ENCODE measurements around the gene ZNRF2.
"Not testable (repeated sequence)": the region's sequence is repeated elsewhere in the genome, so short reads cannot be mapped to it uniquely, and the experiment has no call there.

The ZNRF2 gene

GRCh38 chr7:30363778-30364563, 79.6 kb downstream of the ZNRF2 start:
- DNase-seq: no peak

GRCh38 chr7:30364773-30365172, 80.4 kb downstream of the ZNRF2 start:
- DNase-seq: no peak

- no peak for DNase-seq
Measured at GRCh38 chr7:30365621-30366020, 81.2 kb downstream of the ZNRF2 start.

DNA sequence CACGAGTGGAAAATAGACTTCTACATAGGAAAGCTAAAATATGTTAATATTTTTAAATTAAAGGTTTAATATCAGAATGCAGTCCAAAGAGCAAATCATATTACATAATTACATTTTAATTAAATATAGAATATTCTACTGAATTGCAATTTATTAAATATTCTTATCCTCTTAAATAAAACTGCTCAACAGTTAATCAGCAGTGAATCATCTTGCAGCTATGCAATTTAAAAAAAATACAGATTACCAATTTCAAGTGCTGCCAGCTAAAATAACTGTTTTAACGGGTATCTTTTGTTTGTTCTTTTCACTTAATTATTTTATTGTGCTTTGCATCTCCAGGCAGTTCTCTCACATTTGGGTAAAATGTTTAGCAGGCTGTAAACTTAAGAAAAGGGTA, 82.2 kb downstream of the ZNRF2 start:
- no peak for DNase-seq

- DNase-seq: no peak
Measured at GRCh38 chr7:30367561-30367960, 83.2 kb downstream of the ZNRF2 start.

DNA sequence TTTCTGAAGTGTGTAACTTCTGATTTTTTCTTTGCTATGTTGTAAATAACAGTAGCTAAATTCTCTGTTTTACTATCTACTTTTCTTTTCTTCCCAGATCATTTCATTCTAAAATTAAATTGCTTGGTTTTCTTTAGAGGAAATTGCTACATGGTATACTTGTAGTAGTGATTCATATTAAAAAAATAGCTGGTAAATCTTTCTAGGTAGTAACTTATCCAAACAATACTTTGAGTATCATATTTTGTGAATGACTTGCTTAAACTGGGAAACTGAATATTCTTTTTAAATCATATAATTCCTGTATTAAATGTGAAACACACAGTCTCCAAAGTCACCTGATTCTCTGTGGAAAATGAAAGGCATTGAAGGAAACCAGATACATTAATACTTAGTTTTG, 85.5 kb downstream of the ZNRF2 start:
- no peak for DNase-seq

- no peak for DNase-seq
Measured at GRCh38 chr7:30371321-30371720, 86.9 kb downstream of the ZNRF2 start.

GRCh38 chr7:30378275-30378674, 93.9 kb downstream of the ZNRF2 start:
- no peak for DNase-seq

DNA sequence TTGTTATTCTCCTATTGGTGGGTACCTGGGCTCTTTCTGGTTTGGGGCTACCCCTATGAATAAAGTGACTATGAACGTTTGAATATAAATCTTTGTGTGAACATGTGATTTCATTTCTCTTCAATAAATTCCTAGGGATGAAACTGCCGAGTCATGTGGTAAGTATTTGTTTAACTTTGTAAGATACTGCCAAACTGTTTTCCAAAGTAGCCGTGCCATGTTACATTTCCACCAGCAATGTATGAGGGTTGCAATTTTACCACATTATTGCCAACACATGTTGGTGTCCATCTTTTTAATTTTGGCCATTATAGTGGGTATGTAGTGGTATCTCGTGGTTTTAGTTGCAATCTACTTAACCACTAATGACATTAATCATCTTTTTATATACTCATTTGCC, 94.7 kb downstream of the ZNRF2 start:
- no peak for DNase-seq

- no peak for DNase-seq
Measured at GRCh38 chr7:30379741-30380140, 95.3 kb downstream of the ZNRF2 start.

DNA sequence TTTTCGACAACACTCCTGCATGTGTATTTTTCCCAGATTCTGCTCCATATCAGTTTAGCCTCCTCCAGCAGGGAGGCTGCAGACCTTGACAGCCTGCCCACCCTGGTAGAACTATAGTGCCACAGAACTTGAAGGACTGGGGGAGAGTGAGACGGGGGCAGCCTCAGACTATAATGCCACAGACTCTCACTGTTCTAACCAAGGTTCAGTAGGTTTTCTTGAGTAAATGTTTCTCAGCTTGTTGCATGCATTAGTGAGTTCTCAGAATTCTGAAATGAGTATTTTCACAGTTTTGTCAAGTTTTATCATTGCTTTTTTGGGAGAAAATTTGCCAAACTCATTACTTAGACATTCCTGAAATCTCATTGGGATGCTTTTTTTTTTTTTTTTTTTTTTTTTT, 95.9 kb downstream of the ZNRF2 start:
- no peak for DNase-seq

- not testable (repeated sequence) for DNase-seq
Measured at GRCh38 chr7:30380824-30381223, 96.4 kb downstream of the ZNRF2 start.

DNA sequence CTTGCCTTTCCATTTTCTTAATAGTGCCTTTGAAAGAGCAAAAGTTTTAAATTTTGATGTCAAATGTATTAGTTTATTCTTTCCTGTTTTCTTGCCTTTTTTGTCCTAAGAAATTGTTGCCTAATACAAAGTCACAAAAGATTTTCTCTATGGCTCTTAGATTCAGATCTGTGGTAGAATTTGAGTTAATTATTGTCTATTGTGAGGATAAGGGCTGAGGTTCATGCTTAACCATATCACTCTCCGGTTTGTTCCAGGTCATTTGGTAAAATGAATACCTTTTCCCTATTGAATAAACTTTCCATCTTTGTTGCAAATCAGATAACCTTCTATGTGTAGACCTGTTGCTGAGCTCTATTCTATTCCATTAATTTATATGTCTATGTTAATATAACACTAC, 98.2 kb downstream of the ZNRF2 start:
- DNase-seq: no peak

- DNase-seq: no peak
Measured at GRCh38 chr7:30389791-30390190, 105.4 kb downstream of the ZNRF2 start.

- DNase-seq: no peak
Measured at GRCh38 chr7:30390736-30391636, 106.6 kb downstream of the ZNRF2 start.

DNA sequence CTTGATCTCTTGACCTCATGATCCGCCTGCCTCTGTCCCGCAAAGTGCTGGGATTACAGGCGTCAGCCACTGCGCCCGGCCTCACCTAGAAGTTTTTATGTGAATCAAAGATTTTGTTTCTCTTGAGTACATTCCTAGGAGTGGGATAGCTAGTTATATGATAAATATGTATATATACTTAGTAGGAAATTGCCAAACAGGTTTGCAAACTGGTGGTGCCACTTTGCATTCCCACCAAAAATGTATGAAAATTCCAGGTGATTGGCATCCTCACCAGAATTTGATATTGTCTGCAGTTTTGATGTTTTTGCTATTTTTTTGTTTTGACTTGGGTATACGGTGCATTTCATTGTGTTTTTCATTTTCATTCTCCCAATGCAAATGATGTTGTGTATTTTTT, 107.4 kb downstream of the ZNRF2 start:
- no peak for DNase-seq

GRCh38 chr7:30395676-30396075, 111.3 kb downstream of the ZNRF2 start:
- DNase-seq: no peak

DNA sequence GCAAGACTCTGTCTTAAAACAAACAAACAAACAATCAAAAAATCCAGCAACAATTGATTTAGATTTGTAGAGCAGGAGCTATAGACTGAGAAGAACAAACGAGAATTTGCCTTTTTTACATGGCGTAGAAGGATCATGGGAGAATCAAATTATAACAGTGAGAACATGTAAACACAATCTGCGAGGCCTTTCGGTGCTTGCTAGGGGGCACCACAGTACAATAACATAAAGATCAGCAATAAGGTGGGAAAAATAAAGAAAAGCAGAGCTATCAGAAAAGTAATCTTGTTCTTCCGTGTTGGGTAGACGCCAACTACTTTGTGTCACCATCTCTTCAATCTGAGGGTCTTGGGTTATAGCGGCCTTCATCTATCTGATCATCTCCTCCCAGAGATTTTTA, 112.0 kb downstream of the ZNRF2 start:
- no peak for DNase-seq

GRCh38 chr7:30403477-30403876, 119.1 kb downstream of the ZNRF2 start:
- no peak for DNase-seq

DNA sequence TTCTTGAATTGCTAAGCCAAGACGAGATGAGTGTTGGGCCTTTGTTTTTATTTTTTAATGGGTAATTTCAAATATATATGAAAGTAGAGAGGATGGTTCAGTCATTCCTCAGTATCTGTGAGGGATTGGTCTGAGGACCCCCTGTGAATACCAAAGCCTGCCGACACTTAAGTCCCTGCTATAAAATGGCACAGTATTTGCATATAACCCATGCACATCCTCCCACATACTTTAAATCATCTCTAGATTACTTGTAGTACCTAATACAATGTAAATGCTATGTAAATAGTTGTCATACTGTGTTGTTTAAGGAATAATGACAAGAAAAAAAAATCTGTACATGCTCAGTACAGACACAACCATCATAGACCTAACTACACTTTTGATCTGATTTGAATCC, 120.8 kb downstream of the ZNRF2 start:
- no peak for DNase-seq

GRCh38 chr7:30406664-30407425, 122.4 kb downstream of the ZNRF2 start:
- DNase-seq: no peak

GRCh38 chr7:30411173-30411572, 126.8 kb downstream of the ZNRF2 start:
- no peak for DNase-seq

GRCh38 chr7:30411897-30412296, 127.5 kb downstream of the ZNRF2 start:
- no peak for DNase-seq

Measured in activated CD4-positive, CD25-positive, alpha-beta regulatory T cell treated with anti-CD3 and anti-CD28 coated beads, Interleukin-2, amount 50 U/mL, for 72 hours (primary cell).